Occipital lobe (tissue), 2 donors: Measurements from ENCODE around the gene HPS5. TPM values are rescaled to one million over a fixed set of nuclear protein-coding genes. Genes with fewer than 3 reads are reported as not detected.
"Not testable (repeated sequence)": the region's sequence is repeated elsewhere in the genome, so short reads cannot be mapped to it uniquely, and the experiment has no call there.

Experiments
- DNase-seq: peaks from one replicate; lab custom pipeline; 2025; lab: John Stamatoyannopoulos, UW
- total RNA-seq: library from RNA; depleted of rRNA; stranded (reverse); fragments of >200 nt; gene quantifications from one replicate; pipeline ENCODE4 v1.2.3, GENCODE V29; 2014

Gene HPS5
- total RNA-seq, 1 donor from 2014 or later: 126 TPM

DNA sequence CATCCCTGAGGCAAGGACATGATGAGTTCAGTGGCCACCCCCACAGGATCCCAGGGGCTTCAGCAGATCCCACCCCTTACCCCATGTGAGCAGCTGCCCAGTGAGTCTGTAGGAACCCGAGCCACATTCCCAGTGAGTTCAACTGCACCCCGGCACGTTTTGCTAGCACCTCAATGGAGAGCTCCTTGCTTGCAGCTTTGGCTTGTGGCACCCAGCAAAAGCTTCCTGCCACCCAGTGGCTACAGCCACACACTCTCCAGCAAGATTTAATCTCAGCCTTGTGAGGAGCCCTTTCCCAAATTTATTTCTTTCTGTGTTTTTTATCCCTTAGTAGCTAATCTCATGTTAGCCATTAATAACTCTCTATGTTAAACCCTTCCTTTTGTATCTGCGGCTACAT is 51.8 kb downstream of the HPS5 start:
- DNase-seq: no peak

DNA sequence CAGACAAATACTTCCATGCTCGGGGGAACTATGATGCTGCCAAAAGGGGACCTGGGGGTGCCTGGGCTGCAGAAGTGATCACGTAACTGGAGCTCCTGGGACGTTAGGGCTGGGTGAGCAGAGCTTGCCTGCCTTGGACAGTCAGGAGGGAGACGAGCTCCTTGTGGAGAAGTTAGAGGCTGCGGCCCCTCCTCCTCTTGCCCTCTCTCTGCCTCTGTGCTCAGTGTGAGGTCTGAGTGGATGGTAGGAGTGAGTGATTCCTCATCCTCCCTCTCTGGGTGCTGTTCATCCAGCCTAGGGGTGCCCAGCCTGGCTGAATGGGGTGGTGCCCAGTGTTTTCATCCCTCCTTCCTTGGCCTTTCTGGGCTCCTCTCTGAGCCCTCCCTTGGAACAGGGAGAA is 52.7 kb downstream of the HPS5 start:
- not testable (repeated sequence) for DNase-seq

DNA sequence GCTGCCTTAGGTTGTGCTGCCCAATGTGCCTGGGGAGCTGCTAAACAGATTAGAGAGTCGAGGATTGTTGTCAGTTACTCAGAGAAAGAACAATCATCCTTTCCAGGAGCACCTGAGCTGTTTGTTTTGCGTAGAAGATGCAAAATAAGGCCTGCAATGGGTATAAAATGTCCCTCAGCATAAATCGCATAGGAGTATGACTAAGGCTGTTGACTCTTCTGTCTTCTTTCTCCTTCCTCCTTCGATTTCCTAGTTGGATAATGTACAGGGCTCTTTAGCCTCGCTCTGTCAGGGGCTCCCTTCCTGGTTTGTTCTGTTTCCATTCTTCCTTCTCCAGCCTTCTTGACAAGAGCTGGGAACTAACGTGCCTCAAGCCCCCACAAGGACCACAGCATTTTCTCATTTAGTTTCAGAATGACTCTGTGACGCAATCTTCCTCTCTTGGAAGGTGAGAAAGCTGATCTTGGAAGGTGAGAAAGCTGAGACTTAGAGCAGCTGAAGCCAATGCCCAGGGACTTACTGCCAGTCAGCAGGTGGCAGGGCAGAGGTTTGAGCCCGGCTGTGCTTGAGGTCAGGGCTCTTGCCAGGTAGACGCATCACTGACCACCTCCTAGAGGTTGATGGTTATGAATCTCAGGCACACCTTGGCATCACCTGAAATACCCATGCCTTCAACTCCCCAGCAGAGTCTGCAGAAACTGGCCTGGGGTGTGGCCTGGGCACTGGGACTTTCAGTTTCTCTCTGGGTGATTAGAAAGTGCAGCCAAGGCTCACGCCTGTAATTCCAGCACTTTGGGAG is 54.4 kb downstream of the HPS5 start:
- DNase-seq: not testable (repeated sequence)

DNA sequence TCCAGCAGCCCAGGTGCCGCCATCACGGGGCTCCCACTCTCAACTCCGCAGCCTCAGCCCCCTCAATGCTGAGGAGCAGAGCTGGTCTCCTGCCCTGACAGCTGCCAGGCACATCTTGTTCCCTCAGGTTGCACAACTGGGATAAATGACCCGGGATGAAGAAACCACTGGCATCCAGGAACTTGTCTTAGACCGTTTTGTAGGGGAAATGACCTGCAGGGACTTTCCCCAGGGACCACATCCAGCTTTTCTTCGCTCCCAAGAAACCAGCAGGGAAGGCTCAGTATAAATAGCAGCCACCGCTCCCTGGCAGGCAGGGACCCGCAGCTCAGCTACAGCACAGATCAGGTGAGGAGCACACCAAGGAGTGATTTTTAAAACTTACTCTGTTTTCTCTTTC is 56.0 kb downstream of the HPS5 start, which contains the start of gene SAA1:
Gene SAA1 (plus strand): TSS at position 316 of the 400 bp plus-strand sequence. CDS start 624 bp downstream, outside the sequence.
- DNase-seq: no peak

DNA sequence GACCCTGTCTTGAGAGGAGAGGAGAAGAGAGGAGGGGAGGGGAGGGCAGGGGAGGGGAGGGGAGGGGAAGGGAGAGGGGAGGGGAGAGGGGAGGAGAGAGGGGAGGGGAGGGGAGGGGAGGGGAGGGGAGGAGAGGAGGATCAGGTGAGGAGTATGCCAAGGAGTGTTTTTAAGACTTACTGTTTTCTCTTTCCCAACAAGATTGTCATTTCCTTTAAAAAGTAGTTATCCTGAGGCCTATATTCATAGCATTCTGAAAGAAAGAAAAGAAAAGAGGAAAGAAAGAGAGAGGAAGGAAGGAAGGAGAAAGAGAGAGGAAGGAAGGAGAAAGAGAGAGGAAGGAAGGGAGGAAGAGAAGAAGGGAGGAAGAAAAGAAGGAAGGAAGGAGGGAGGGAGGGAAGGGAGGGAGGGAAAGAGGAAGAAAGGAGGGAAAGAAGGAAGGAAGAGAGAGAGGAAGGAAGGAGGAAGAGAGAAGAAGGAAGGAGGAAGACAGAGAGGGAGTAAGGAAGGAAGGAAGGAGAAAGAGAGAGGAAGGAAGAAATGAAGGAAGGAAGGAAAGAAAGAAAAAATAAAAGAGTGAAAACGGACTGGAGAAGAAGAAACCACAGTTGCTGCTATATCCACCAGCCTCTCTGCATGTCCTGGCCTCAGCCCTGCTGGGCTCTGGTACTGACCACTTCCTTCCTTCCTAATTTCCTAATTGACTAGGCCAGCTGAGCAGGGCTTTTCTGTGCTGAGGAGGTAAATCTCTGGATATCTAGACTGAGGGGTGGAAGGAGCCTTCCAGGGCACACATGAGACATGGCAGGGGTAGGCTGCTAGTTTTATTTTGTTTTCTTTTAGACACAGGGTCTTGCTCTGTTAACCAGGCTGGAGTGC is 57.0 kb downstream of the HPS5 start:
- no peak for DNase-seq

DNA sequence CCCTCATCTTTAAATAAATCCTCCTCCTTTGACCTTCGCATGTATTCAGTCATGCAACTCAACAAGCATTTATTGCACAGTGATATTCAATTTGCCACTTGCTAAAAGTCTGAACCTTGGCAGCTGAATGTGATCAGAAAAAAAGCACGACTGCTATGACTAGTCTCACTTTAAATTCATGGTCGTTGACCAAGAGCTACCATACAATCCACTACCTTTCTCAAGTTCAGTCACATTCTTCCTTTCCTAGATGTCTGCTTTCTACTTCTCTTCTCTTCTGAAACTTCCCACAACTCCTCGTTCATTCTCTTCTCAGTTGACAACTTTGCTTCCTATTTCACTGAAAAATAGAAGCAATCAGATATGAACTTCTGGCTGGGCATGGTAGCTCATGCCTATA is 57.9 kb downstream of the HPS5 start:
- DNase-seq: no peak

DNA sequence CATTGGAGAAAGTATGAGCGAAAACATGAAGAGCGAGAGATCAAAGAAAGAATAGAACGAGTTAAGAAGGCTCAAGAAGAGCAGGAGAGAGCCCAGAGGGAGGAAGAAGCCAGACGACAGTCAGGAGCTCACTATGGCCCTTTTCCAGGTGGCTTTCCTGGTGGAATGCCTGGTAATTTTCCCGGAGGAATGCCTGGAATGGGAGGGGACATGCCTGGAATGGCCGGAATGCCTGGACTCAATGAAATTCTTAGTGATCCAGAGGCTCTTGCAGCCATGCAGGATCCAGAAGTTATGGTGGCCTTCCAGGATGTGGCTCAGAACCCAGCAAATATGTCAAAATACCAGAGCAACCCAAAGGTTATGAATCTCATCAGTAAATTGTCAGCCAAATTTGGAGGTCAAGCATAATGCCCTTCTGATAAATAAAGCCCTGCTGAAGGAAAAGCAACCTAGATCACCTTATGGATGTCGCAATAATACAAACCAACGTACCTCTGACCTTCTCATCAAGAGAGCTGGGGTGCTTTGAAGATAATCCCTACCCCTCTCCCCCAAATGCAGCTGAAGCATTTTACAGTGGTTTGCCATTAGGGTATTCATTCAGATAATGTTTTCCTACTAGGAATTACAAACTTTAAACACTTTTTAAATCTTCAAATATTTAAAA is 59.1 kb downstream of the HPS5 start:
- DNase-seq: not testable (repeated sequence)

DNA sequence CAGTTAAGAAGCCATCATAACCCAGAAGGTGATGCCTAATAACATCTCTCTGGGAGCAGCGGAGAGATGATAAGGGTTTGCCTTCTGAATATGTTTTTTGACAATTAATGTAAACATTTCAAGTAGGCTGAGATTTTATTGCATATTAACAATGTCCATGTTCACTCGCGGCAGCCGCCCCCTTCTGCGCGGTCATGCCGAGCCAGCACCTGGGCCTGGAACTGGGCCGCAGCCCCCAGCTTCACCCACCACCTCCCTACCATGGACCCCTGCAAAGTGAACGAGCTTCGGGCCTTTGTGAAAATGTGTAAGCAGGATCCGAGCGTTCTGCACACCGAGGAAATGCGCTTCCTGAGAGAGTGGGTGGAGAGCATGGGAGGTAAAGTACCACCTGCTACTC is 60.2 kb downstream of the HPS5 start:
- DNase-seq: no peak

DNA sequence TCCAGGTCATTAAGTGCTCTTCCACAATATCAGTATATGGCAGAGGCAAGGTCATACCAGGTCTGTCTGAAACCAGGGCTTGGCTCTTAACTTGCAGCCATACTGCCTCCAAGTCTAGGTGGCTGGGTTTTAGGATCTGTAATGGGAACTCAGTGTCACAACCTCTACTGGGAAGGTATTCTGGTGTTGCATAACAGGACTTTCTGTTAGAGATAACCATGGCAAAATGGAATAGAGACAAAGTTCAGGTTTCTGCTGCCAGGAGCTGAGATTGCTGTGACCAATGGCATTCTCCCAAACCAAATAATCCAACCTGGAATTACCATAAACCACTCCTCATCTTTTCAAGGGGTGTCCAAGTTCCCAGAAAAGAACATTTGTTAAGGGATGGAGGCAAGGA is 62.7 kb downstream of the HPS5 start:
- DNase-seq: no peak

DNA sequence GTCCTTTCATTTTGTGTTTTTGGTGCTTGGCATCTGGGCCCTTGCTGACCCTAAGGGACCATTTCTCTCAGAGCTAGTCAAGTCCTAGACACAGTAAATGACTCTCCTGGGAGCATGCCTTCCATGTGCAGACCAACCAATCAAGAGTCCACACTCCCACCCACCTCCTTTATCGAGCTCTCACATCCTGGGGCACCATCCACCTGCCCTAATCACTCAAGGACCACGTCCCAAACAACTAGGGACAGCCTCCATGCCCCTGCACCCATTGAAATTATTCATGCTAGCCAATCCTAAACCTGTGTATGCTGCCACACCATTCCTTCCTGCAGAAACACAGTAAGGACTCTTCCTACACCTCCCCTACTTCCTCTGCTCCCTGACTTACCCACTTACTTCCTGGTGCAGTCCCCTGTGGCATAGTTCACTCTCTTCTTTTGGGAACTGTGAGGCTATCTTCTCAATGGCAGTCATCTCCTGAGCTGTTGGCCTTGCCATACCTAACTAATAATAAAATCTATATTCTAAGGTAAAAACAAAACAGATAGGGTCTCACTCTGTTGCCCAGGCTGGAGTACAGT is 67.1 kb downstream of the HPS5 start:
- DNase-seq: no peak

DNA sequence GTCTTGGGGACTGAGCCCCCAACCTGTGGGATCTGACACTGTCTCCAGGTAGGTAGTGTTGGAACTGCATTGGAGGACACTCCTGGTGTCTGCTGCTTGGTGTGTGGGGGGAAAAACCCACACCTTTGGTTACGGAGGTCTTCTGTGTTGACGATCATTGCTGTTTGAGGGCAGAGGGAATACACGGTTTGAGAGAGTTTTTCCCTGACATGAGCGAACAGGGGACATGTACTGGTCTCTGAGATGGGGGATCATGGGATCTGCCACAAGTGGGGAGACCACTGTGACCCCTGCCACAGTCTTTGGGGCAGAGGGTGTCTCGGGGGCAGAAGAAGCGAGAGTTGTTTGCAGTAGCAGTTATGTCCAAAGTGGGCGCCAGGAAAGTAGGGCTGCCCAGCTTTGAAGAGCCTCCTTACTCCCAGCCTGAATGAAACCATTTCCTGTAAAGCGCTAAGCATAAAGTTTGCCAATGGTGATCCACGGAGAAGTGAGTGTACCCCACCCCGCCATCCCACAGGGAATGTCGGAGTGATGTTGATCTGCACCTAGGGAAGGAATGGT is 68.1 kb downstream of the HPS5 start:
- DNase-seq: no peak

DNA sequence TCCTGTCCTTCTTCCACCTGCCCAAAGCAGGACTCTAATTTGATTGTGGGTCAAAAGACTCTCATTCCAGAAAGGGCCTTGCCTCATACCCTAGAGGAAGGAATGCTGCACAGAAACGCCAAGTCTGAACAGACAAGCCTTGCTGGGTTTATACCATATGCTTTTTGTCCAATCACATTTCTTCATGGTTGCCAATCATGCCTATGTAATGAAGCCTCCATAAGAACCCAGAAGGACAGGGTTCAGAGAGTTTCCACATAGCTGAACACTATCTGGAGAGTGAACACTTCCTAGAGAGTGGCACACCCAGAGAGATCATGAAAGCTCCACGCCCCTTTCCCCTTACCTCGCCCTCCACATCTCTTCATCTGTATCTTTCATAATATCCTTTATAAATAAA is 68.7 kb downstream of the HPS5 start:
- DNase-seq: no peak

DNA sequence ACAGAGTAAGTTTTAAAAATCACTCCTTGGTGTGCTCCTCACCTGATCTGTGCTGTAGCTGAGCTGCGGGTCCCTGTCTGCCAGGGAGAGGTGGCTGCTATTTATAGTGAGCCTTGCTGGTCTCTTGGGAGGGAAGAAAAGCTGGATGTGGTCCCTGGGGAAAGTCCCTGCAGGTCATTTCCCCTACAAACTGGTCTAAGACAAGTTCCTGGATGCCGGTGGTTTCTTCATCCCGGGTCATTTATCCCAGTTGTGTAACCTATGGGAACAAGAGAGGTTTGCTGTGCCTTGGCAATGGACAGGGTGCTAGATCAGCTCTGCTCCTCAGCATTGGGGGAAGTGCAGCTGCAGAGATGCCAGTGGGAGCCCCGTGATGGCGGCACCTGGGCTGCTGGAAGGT is 73.4 kb downstream of the HPS5 start, which contains the start of gene SAA2:
Gene SAA2 (minus strand): TSS at position 108 of the 400 bp plus-strand sequence. CDS start 657 bp downstream, outside the sequence.
- no peak for DNase-seq

DNA sequence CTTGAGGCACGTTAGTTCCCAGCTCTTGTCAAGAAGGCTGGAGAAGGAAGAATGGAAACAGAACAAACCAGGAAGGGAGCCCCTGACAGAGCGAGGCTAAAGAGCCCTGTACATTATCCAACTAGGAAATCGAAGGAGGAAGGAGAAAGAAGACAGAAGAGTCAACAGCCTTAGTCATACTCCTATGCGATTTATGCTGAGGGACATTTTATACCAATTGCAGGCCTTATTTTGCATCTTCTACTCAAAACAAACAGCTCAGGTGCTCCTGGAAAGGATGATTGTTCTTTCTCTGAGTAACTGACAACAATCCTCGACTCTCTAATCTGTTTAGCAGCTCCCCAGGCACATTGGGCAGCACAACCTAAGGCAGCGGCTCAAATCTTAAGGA is 74.8 kb downstream of the HPS5 start:
- DNase-seq: not testable (repeated sequence)

DNA sequence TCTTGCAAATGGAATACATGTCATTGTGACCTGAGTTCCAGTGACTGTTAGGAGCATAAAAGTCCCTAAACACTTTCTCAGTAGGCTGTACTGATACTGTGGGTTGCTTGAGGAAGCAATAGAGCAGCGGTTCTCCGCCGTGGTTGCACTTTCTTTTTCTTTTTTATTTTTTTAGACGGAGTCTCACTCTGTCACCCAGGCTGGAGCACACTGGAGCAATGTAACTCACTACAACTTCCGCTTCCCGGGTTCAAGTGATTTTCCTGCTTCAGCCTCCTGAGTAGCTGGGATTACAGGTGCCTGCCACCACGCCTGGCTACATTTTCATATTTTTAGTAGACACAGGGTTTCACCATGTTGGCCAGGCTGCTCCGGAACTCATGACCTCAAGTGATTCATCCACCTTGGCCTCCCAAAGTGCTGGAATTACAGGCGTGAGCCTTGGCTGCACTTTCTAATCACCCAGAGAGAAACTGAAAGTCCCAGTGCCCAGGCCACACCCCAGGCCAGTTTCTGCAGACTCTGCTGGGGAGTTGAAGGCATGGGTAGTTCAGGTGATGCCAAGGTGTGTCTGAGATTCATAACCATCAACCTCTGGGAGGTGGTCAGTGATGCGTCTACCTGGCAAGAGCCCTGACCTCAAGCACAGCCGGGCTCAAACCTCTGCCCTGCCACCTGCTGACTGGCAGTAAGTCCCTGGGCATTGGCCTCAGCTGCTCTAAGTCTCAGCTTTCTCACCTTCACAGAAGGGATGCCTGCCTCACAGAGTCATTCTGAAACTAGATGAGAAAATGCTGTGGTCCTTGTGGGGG is 75.4 kb downstream of the HPS5 start:
- DNase-seq: not testable (repeated sequence)

DNA sequence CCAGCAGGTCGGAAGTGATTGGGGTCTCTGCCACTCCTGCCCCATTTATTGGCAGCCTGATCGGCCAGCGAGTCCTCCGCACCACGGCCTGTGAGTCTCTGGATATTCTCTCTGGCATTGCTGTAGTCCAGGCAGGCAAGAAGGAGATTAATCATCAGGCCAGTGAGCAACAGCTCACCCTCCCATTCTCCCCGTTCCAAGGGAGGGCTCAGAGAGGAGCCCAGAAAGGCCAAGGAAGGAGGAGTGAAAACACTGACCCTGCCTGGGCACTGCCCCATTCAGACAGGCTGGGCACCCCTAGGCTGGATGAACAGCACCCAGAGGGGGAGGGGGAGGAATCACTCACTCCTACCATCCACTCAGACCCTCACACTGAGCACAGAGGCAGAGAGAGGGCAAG is 76.5 kb downstream of the HPS5 start:
- DNase-seq: no peak

DNA sequence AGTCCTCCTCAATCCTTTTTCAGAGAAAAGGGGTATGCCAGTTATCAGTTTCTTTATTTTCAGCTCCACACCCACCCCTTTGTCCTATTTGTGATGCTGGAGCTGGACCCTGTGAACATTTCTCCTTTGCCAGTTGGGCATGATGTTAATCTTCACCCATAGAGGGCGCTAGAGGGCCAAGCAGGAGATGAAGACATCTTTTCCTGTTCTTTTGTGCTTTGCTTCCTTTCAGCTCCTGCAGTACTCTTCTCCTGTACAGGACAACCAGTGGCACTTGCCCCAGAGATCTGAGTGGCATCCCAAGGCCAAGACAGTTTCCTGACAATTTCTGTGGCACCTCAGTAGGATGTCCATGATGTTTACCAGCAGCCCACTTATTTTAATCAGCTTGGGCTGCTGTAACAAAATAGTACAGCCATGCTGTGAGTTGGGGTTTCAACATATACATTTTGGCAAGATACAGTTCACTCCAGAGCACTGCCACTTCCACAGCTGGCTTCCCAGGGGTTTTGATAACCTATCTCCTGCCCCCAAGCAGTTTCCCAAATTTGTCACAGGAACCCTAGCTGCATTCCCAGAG is 78.1 kb downstream of the HPS5 start:
- no peak for DNase-seq

DNA sequence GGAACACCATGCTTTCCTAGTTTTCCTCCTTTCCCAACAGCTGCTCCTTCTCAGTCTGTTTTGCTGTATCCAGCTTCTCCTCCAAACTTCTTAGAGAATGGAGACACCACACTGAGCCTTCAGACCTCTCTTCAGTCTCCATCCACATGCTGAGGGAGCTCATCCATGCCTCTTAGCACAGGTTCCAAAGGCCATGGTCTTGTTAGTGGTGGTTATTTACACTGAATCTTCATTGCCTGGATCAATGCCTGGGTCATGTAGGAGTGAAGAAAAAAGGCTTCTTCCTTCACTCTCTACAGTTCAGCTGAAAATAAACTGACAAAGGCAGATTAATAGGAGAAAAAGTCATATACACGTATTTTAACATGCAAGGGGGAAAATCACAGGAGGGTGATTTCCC is 82.3 kb downstream of the HPS5 start:
- no peak for DNase-seq

DNA sequence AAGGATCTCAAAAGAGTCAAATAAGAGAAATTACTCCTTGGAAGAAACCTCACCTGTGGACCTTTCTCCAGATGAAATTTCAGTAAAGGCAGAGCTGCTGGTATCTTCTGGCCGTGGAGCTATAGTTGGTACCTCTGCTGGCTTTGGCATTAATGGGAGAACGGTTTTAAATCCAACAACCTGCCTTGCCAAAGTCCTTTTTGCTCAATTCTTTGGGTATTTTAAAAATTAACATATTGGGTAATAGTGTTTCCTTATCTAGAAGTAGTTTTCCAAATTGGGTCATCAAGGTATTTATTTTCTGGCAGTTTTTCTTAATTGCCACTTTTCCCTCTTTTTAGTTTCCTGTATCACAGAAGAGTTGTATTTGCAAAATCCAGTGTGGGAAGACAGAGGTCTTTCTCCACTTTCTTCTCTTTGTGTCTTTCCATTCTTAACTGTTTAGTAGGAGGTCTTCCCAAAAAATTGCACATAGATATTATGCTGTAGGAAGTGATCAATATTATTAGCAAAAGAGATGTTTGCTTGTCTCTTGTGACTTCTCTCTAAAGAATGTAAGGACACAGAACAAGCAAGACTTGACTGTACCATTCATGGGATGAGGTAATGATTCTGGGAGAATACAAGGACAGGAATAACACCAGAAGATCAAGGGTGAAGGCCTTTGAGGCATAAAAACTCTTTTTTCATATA is 85.1 kb downstream of the HPS5 start, which contains the start of gene SAA4:
Gene SAA4 (minus strand): TSS at position 139 of the 693 bp plus-strand sequence. CDS start 876 bp downstream, outside the sequence.
- DNase-seq: no peak
